Raji (cell line): ENCODE measurements around the gene ATP9B.

Source experiments
- POLR2A ChIP-seq: IDR thresholded peaks from 2 replicates; pipeline ENCODE4 v1.6.1; 2011; ENCODE audit warnings: low read depth, low read length, control low read depth; ENCODE audit not compliant: insufficient read depth

ATP9B gene

DNA sequence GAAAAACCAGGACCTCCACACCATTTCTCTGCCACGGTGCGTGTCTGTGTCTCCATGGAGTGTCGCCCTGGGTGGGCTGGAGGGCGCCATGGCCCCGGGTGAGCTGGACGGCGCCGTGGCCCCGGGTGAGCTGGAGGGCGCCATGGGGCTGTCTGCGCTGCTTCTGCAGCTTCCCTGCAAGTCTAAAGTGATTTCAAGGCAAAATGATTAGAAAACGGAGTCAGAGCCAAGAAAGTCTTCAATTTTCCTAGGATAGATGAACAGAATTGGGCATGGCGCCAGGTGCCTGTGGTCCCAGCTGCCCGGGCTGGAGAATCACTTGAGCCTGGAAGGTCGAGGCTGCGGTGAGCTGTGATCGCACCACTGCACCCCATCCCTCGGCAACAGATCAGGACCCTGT lies 298.8 kb downstream of the ATP9B start:
- no peak for TF ChIP-seq POLR2A

DNA sequence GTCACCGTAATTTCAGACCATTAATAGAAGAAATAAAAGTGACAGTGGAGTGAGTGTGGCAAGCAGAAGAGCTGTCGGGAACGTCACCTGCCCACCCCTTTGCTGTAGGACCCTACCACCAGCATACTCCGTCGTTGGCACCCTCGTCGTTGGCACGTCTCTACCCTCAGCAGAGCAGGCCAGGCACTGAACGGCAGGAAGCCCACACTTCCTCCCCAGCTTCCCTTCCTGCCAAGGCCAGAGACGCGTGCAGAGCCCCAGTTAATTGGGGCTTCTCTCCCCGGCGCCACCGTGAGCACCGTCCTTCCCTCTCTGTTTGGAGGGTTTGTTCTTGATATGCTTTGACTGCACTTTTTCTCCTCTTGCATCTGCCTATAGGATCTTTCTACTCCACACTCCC lies 299.5 kb downstream of the ATP9B start:
- no peak for TF ChIP-seq POLR2A

- no peak for TF ChIP-seq POLR2A
These were observed 302.4 kb downstream of the ATP9B start for GRCh38 chr18:79371561-79372121.

- TF ChIP-seq POLR2A = no peak
These were observed 303.3 kb downstream of the ATP9B start for GRCh38 chr18:79372461-79372860.

DNA sequence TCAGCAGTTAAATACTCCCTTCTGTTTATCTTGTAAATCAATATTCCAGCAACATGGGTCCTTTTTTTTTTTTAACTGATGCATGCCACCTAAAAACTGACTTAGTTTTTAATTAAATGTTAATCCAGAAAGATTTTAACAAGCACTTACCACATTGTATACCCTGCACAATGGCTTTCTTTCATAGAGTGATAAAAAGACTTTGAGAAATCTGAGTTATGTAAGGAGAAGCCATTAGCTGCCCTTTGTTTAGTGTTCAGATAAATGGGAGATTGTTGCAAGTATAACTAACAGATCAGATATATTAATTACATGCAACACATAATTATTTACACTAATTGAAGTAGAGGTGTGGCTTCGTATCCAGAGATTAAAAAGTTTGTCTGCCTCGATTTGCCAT lies 303.8 kb downstream of the ATP9B start:
- TF ChIP-seq POLR2A = no peak

GRCh38 chr18:79373736-79374135 lies 304.5 kb downstream of the ATP9B start:
- TF ChIP-seq POLR2A = no peak

- TF ChIP-seq POLR2A = no peak
These were observed 305.4 kb downstream of the ATP9B start for GRCh38 chr18:79374408-79375171.

DNA sequence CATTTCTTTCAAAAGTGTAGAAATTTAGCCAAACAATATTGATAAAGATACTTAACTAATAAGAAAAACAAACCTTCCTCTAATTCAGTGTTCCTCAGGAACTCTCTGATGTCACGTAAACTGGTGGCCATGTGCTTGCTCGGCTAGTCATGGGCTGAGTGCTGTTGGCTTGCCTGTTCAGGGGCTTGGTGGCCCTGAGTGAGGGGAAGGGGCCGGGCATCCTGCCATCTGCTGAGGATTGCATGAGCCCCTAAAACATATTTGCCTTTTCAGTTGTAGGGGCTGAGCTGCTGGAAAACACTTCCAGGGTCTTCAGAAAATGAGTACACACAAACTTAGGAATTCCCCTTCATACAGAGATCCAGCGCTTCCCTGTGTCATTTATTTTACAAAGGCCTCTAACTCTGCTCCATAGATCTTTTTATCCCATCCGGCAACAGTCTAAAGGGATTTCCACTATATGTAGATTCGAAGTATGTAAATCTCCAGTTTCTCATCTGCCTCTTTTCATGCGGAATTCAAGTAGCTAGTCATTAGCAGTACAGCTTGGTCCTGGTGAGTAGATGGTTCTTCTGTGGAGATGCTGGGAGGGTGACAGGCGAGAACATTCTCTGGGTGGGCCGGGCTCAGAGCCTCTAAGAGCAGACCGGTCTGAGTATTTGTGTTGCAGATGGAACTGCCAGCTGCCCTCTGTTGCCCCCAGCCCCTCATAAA lies 306.4 kb downstream of the ATP9B start:
- no peak for TF ChIP-seq POLR2A

DNA sequence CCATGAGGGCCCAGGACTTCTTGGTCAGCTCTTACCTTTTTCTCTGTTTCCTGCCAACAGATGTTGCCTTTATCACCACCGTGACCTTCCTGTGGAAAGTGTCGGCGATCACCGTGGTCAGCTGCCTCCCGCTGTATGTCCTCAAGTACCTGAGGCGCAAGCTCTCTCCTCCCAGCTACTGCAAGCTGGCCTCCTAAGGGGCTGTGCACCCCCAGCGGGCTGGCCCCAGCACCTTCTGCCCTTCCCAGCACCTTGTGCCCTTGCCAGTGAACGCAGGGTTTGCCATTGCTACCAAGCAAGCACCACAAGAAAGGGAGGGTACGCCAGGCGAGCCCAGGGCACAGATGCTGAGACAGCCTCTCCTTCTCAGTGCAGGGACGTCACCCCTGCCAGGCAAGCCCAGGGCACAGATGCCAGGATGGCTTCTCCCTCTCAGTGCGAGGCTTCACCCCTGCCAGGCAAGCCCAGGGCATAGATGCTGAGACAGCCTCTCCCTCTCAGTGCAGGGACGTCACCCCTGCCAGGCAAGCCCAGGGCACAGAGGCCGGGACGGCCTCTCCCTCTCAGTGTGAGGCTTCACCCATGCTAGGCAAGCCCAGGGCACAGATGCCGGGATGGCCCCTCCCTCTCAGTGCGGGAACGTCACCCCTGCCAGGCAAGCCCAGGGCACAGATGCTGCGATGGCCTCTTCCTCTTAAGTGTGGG lies 308.1 kb downstream of the ATP9B start:
- TF ChIP-seq POLR2A = no peak

DNA sequence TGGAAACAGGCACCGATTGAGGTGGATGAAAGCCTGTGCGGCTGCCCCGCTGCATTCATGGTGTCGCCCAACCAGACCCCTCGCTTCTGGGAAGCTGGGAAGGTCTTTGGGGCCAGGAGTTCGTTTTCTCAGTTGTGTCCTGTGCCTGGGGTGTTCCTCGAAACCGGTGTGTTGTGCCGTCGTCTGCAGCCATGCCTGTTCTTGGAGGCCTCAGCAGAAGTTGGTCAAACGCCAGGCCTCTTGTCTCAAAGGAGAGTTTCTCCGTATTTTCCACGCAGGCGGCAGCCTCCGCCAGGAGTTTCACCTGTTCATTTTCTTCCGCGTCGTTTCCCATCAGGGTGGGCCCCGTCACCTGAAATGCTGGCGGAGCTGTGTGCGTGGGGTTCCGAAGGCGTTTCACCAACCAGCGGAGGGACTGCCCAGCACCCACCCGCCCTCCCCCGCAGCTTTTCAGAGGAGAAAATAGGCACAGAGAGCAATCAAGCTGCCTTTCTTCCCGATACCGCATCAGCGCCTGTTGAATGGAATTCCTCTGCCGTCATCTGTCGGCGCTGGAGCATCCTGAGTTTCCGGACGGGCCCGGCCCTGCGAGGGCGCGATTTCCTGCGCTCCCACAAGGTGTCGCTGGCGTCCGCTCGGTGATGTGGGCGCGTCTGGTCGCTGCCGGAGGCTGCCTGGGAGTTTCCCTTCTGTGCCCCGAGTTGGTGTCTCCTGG lies 309.5 kb downstream of the ATP9B start:
- TF ChIP-seq POLR2A = no peak

DNA sequence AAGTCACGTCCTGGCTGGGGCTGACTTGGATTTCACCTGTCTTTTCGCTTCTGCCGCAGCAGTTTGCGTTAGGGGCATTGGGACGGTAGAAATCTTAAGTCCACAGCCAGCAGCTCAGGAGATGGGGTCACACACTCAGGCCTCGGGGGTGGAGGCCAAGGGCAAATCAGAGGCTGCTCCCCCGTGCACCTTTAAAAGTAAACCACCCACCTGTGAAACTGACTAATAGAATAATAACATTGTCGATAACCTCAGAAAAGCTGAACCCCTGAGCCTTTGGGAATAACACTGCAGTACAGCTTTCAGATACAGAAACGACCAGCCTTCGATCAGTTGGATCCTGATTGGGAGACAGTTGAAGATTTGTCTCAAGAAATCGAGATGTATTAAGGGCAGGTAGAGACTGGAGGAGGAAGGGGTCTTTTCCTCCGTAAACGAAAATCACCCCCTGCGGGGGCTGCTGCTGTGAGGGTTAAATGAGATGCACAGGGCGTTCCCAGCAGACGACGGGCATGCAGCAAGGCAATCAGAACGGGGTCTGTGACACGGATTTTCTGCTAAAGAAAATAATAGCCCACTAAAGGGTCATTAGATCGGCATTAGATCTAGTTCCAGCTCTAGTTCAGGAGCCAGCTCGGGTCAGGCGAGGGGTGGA lies 310.2 kb downstream of the ATP9B start:
- TF ChIP-seq POLR2A = no peak

GRCh38 chr18:79379931-79380815 lies 311.0 kb downstream of the ATP9B start:
- no peak for TF ChIP-seq POLR2A

DNA sequence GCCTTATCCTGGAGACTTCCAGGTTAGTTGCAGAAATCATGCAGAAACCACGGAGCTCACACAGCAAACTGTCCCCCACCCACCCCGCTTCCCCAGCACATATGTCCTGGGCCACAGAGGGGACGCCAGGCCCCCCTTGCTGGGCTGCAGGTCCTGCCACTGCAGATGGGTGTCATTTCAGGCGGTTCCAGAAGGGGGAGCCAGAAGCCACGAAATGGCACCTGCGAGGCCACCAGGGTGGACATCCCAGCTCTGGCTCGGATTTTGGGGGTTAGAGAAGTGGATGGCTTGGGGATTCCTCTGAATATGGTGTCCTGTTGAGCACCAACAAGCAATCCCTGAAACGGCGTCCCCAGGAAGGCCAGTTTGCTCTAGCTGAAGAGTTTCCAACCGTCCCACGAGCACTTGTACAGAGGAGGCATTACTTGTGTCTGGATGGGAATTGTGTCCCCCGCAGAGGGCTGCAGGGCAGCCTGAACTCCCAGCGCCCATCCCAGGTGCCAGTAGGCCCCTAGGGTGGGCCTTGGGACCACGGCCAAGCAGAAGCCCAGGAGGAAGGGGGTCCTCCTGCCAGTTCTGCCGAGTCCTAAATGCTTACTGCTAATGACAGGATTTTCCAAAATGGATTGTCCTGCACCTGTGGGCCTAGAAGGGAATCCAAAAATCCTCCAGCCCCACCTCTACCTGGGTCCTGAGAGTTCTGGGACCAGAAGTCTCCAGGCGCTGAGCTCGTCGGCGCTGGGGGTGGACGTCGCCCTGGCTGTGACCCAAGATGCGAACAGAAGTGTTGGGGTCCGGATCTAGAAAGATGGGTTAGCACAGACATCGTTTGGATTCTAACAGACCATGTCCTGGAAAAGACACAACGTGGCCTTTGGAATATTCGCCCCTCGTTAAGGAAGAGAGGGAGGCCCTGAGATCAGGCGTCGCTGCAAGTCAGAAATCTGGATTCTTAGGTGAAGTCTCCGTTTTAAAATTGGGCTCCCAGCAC lies 311.9 kb downstream of the ATP9B start:
- no peak for TF ChIP-seq POLR2A

GRCh38 chr18:79381811-79382311 lies 312.7 kb downstream of the ATP9B start:
- no peak for TF ChIP-seq POLR2A
